GM12878 (cell line): ENCODE measurements around the gene NOD1. TPM values are rescaled to one million over a fixed set of nuclear protein-coding genes. Genes with fewer than 3 reads are reported as not detected.

Source experiments
- ATAC-seq: fragments of 200-7000 bp; cut with Tn5 transposase; 3 replicates; pipeline ENCODE4 v1.9.1; 2020; ENCODE audit warnings: mild to moderate bottlenecking, moderate library complexity
- BruUV-seq: library from RNA; stranded (reverse); fragments of 400-500 nt; replicated peaks from 2 replicates; lab custom pipeline; 2021; lab: Mats Ljungman, UMichigan
- CTCF ChIA-PET: fragments of 300-600 bp; sonication (Branson Sonifier 250); formaldehyde crosslinking; extraction: SDS; loops from one replicate; lab custom pipeline; 2021; ENCODE audit warnings: inconsistent platforms; lab: Yijun Ruan, JAX
- POLR2A ChIA-PET: fragments of 350-600 bp; formaldehyde crosslinking; extraction: SDS; loops from one replicate; lab custom pipeline; 2021; ENCODE audit warnings: inconsistent platforms; lab: Charles Lee
- RAD21 ChIA-PET: fragments of 300-600 bp; sonication (Branson Sonifier 250); formaldehyde crosslinking; loops from one replicate; lab custom pipeline; 2023; ENCODE audit warnings: antibody characterized with exemption; ENCODE audit not compliant: unreplicated experiment; lab: Charles Lee
- SMC1A ChIA-PET: fragments of 300-600 bp; sonication (Branson Sonifier 250); formaldehyde crosslinking; loops from one replicate; lab custom pipeline; 2023; ENCODE audit not compliant: unreplicated experiment, uncharacterized antibody; lab: Charles Lee
- DNase-seq: peaks from one replicate; pipeline ENCODE4 v3.0.0-alpha.2; 2011; ENCODE audit warnings: low read depth, low spot score
- FAIRE-seq: peaks from 3 replicates; lab custom pipeline; 2011; peaks lifted over from hg19 to GRCh38; lab: Jason Lieb, UNC
- H2AFZ ChIP-seq: 2 replicates; pipeline ENCODE4 v1.6.0; 2011; ENCODE audit warnings: low read depth, low read length, control low read depth; ENCODE audit not compliant: control insufficient read depth
- H3K27ac ChIP-seq: 2 replicates; pipeline ENCODE4 v1.5.1; 2011; ENCODE audit warnings: control low read depth; ENCODE audit not compliant: control insufficient read depth, insufficient read depth
- H3K27me3 ChIP-seq, 2 experiments: replicated peaks in 1 of 2; 2 replicates each; pipeline versions ENCODE4 v1.6.0 to v1.6.1; 2011; ENCODE audit warnings: low read length in 1 of 2; ENCODE audit not compliant: control insufficient read depth in 2 of 2, insufficient read depth in 2 of 2
- H3K36me3 ChIP-seq, 2 experiments: 2 replicates each; pipeline ENCODE4 v1.5.1; 2011; ENCODE audit warnings: low read length in 1 of 2; ENCODE audit not compliant: control insufficient read depth in 2 of 2, insufficient read depth in 2 of 2
- H3K4me1 ChIP-seq: 2 replicates; pipeline ENCODE4 v1.6.1; 2011; ENCODE audit warnings: mild to moderate bottlenecking, low read length, moderate library complexity, mixed read lengths; ENCODE audit not compliant: control insufficient read depth, insufficient read depth
- H3K4me2 ChIP-seq: 2 replicates; pipeline ENCODE4 v1.6.0; 2011; ENCODE audit warnings: control low read depth; ENCODE audit not compliant: control insufficient read depth, insufficient read depth
- H3K4me3 ChIP-seq: fragments of 200-600 bp; sonication (generic); 2 replicates; pipeline ENCODE4 v1.5.1; 2016
- H3K79me2 ChIP-seq: 2 replicates; pipeline ENCODE4 v1.6.0; 2011; ENCODE audit warnings: low read length; ENCODE audit not compliant: control insufficient read depth, insufficient read depth
- H3K9ac ChIP-seq: 2 replicates; pipeline ENCODE4 v1.8.0; 2011; ENCODE audit warnings: low read length, control low read depth, mixed read lengths; ENCODE audit not compliant: control insufficient read depth, insufficient read depth
- H3K9me3 ChIP-seq: replicated peaks from 3 replicates; pipeline ENCODE4 v1.5.1; 2011; ENCODE audit warnings: mild to moderate bottlenecking, low read length; ENCODE audit not compliant: control insufficient read depth, insufficient read depth
- H4K20me1 ChIP-seq: 2 replicates; pipeline ENCODE4 v1.6.0; 2011; ENCODE audit not compliant: control insufficient read depth, insufficient read depth
- ATF3 ChIP-seq: IDR thresholded peaks from 2 replicates; pipeline ENCODE4 v1.6.1; 2011; ENCODE audit warnings: low read depth, mild to moderate bottlenecking, low read length, moderate library complexity, borderline replicate concordance; ENCODE audit errors: extremely low read depth
- CREM ChIP-seq: IDR thresholded peaks from 2 replicates; pipeline ENCODE4 v1.6.1; 2014; ENCODE audit warnings: antibody characterized with exemption, low read depth
- ELK1 ChIP-seq: IDR thresholded peaks from 2 replicates; pipeline ENCODE4 v1.6.1; 2012; ENCODE audit warnings: low read depth, low read length, improper control_type of control experiment
- MEF2A ChIP-seq: IDR thresholded peaks from 2 replicates; pipeline ENCODE4 v1.6.1; 2011; ENCODE audit warnings: low read depth, mild to moderate bottlenecking, low read length, moderate library complexity; ENCODE audit not compliant: insufficient read depth
- NFYA ChIP-seq: IDR thresholded peaks from 2 replicates; pipeline ENCODE4 v1.6.1; 2011; ENCODE audit warnings: low read depth, mild to moderate bottlenecking, low read length, improper control_type of control experiment, borderline replicate concordance
- NR2C1 ChIP-seq: fragments of 450-650 bp; IDR thresholded peaks from 2 replicates; pipeline ENCODE4 v1.6.1; 2017; ENCODE audit warnings: antibody characterized with exemption, mild to moderate bottlenecking, moderate library complexity
- PBX3 ChIP-seq: IDR thresholded peaks from 2 replicates; pipeline ENCODE4 v1.6.1; 2011; ENCODE audit warnings: mild to moderate bottlenecking, low read depth, low read length, moderate library complexity; ENCODE audit not compliant: insufficient replicate concordance
- RCOR1 ChIP-seq: conservative IDR thresholded peaks from 2 replicates; pipeline ENCODE4 v1.6.1; 2012; ENCODE audit warnings: low read depth, low read length, improper control_type of control experiment
- RELB ChIP-seq: fragments of 450-650 bp; IDR thresholded peaks from 2 replicates; pipeline ENCODE4 v1.6.1; 2017; ENCODE audit warnings: low read depth, mild to moderate bottlenecking, moderate library complexity
- YY1 ChIP-seq: IDR thresholded peaks from 2 replicates; pipeline ENCODE4 v1.6.1; 2011; ENCODE audit warnings: low read depth, mild to moderate bottlenecking, low read length
- WGBS: methylation state at CpG from one replicate; pipeline ENCODE4 v1.1.6; 2016; ENCODE audit warnings: low lambda C conversion rate; ENCODE audit not compliant: insufficient replicate concordance, insufficient coverage; ENCODE audit errors: missing lambda C conversion rate; 5-methylcytosine and 5-hydroxymethylcytosine counted together
- in situ Hi-C: fragments of 300-500 bp; cut with MboI; formaldehyde crosslinking; loops from 9 replicates; pipeline ENCODE4 v1.14.3; 2018; ENCODE audit warnings: mixed read lengths
- intact Hi-C: fragments of 100-400 bp; cut with micrococcal nuclease; formaldehyde crosslinking; loops from one replicate; pipeline ENCODE4 v1.14.2; 2022; ENCODE audit not compliant: unreplicated experiment
- polyA plus RNA-seq, 11 experiments: library from polyadenylated mRNA; depleted of rRNA in 4 of 11; unstranded in 6 of 11; stranded (reverse) in 5 of 11; fragments of >200 nt; fragmentation: Nextera tagmentation in 4 of 11; fragmentation: Illumina TruSeq in 1 of 11; extraction: Ambion mirVana in 4 of 11; extraction: Trizol in 1 of 11; gene quantifications; 1 replicate in 1 of 11; 2 replicates in 10 of 11; pipeline versions ENCODE4 v1.2.1 to v1.2.3, GENCODE V29; 2011 to 2016; ENCODE audit warnings: inconsistent platforms in 2 of 11, missing spikeins in 2 of 11, low read depth in 1 of 11
- total RNA-seq, 4 experiments: library from RNA; depleted of rRNA in 3 of 4; stranded (reverse); fragments of >200 nt in 3 of 4; fragmentation: Illumina TruSeq in 1 of 4; extraction: Trizol in 1 of 4; gene quantifications; 2 replicates each; pipeline versions ENCODE4 v1.2.1 to v1.2.3, GENCODE V29; 2013 to 2021

The NOD1 gene
- total and polyA plus RNA-seq, 10 of the 15 experiments (the other 5 are each of a cell fraction or from before 2014, with no cell fraction given): 1.8 to 14.6 (median 8.9) TPM

GRCh38 chr7:30453921-30454320 lies 24.7 kb downstream of the NOD1 start (continued):
- TF ChIP-seq RELB (no peak), RCOR1 (no peak), NFYA (no peak)
- TF ChIP-seq, all 136 proteins: peak for 0

- WGBS: 96% methylated on average over 8 of the region's 8 CpGs
- POLR2A ChIA-PET: no interaction called here
- intact Hi-C loops: no loop called here
- in situ Hi-C loops: no loop called here
- FAIRE-seq: no peak
- RAD21 ChIA-PET: no interaction called here
- TF ChIP-seq MEF2A (no peak), ELK1 (no peak), CREM (no peak), ATF3 (no peak), PBX3 (no peak), YY1 (no peak), NR2C1 (no peak)
- Histone ChIP-seq H3K4me1 (no peaks in the 10 kb centered on the region), H2AFZ (no peak overlapping the region), H3K9ac (no peak overlapping the region), H3K27ac (no peak overlapping the region), H3K4me2 (no peak overlapping the region), H4K20me1 (no peaks in the 10 kb centered on the region), H3K79me2 (no peaks in the 10 kb centered on the region), H3K4me3 (no peak overlapping the region), H3K27me3 (no peaks in the 10 kb centered on the region), H3K36me3 (peaks cover 0 to 12% of the 10 kb centered on the region in 2 experiments; a peak in 2 of 4 replicates), H3K9me3 (no peaks in the 10 kb centered on the region)
- no peak for DNase-seq
- no TSS peak for BruUV-seq
- ATAC-seq: no peak
- CTCF ChIA-PET: no interaction called here
- SMC1A ChIA-PET: interaction anchor here (1.0 kb wide), 1 partner anchor 21 kb away, joined by 4 read pairs; no protein-coding TSS in a partner anchor
Observed at GRCh38 chr7:30453016-30453415, 25.6 kb downstream of the NOD1 start.
